Measurements from ENCODE around the gene GALM. TPM values are rescaled to one million over a fixed set of nuclear protein-coding genes. Genes with fewer than 3 reads are reported as not detected.

The GALM gene
- polyA plus RNA-seq, 1 donor from 2014 or later, result not detected

GRCh38 chr2:38711558-38711957 is 45.6 kb downstream of the GALM start:
- no peaks in the 10 kb centered on the region for H4K20me1 ChIP-seq (ENCODE audit: insufficient read depth)
- H3K9me3 ChIP-seq (ENCODE audit: low read length), result no peaks in the 10 kb centered on the region
- no peak for TF ChIP-seq POLR2AphosphoS5 (IDR thresholded peaks at IDR 0.05)
- no peak overlapping the region for H3K9ac ChIP-seq (ENCODE audit: low read length)
- H3K27ac ChIP-seq (ENCODE audit: low read length), result no peak overlapping the region
- H3K36me3 ChIP-seq (ENCODE audit: insufficient read depth, low read length), result no peaks in the 10 kb centered on the region
- no peaks in the 10 kb centered on the region for H3F3A ChIP-seq (ENCODE audit: insufficient read depth, low read length, poor library complexity, severe bottlenecking)
- no peaks in the 10 kb centered on the region for H3K9me2 ChIP-seq (ENCODE audit: insufficient read depth, low read length)
- H3K4me2 ChIP-seq (ENCODE audit: low read length), result no peak overlapping the region
- no peaks in the 10 kb centered on the region for H3K79me2 ChIP-seq (replicated peaks; ENCODE audit: insufficient read depth, low read length)
- H3K27me3 ChIP-seq (ENCODE audit: insufficient read depth, low read depth, low read length), result no peaks in the 10 kb centered on the region
- no peak overlapping the region for H2AFZ ChIP-seq (ENCODE audit: low read depth, low read length)
- H3K4me3 ChIP-seq (ENCODE audit: low read length), result no peak overlapping the region

- Histone ChIP-seq H3K4me2 (ENCODE audit: low read length) (no peak overlapping the region), H3K27ac (ENCODE audit: low read length) (no peak overlapping the region), H3K9me3 (ENCODE audit: low read length) (no peaks in the 10 kb centered on the region), H3K9ac (ENCODE audit: low read length) (no peak overlapping the region), H2AFZ (ENCODE audit: low read depth, low read length) (no peak overlapping the region), H3K36me3 (ENCODE audit: insufficient read depth, low read length) (no peaks in the 10 kb centered on the region), H3K79me2 (replicated peaks; ENCODE audit: insufficient read depth, low read length) (no peaks in the 10 kb centered on the region), H3K9me2 (ENCODE audit: insufficient read depth, low read length) (no peaks in the 10 kb centered on the region), H3K27me3 (ENCODE audit: insufficient read depth, low read depth, low read length) (no peaks in the 10 kb centered on the region), H4K20me1 (ENCODE audit: insufficient read depth) (no peaks in the 10 kb centered on the region), H3F3A (ENCODE audit: insufficient read depth, low read length, poor library complexity, severe bottlenecking) (no peaks in the 10 kb centered on the region), H3K4me3 (ENCODE audit: low read length) (no peak overlapping the region)
- no peak for TF ChIP-seq RAD21 (conservative IDR thresholded peaks at IDR 0.05)
- TF ChIP-seq REST (IDR thresholded peaks at IDR 0.05; ENCODE audit: borderline replicate concordance), result no peak
Measured at GRCh38 chr2:38712413-38712812, 46.5 kb downstream of the GALM start.

- H3K4me3 ChIP-seq (ENCODE audit: low read length), result no peak overlapping the region
- no peaks in the 10 kb centered on the region for H3K27me3 ChIP-seq (ENCODE audit: insufficient read depth, low read depth, low read length)
- no peak overlapping the region for H3K9ac ChIP-seq (ENCODE audit: low read length)
- H3K36me3 ChIP-seq (ENCODE audit: insufficient read depth, low read length), result no peaks in the 10 kb centered on the region
- H3K9me2 ChIP-seq (ENCODE audit: insufficient read depth, low read length), result no peaks in the 10 kb centered on the region
- no peak overlapping the region for H3K4me2 ChIP-seq (ENCODE audit: low read length)
- no peaks in the 10 kb centered on the region for H3F3A ChIP-seq (ENCODE audit: insufficient read depth, low read length, poor library complexity, severe bottlenecking)
- no peak for TF ChIP-seq TAF1 (IDR thresholded peaks at IDR 0.05; ENCODE audit: low read depth)
- TF ChIP-seq POLR2AphosphoS5 (IDR thresholded peaks at IDR 0.05), result no peak
- TF ChIP-seq EP300 (conservative IDR thresholded peaks at IDR 0.05; ENCODE audit: poor library complexity, severe bottlenecking), result no peak
- no peak for TF ChIP-seq REST (IDR thresholded peaks at IDR 0.05; ENCODE audit: borderline replicate concordance)
- no peak for TF ChIP-seq EZH2 (IDR thresholded peaks at IDR 0.05; ENCODE audit: borderline replicate concordance, insufficient read depth, low read length, poor library complexity, severe bottlenecking)
- TF ChIP-seq CTCF (IDR thresholded peaks at IDR 0.05; ENCODE audit: poor library complexity, severe bottlenecking), result no peak
- no peak overlapping the region for H3K27ac ChIP-seq (ENCODE audit: low read length)
- no peaks in the 10 kb centered on the region for H4K20me1 ChIP-seq (ENCODE audit: insufficient read depth)
- H3K79me2 ChIP-seq (replicated peaks; ENCODE audit: insufficient read depth, low read length), result no peaks in the 10 kb centered on the region
- no peak overlapping the region for H2AFZ ChIP-seq (ENCODE audit: low read depth, low read length)
- H3K9me3 ChIP-seq (ENCODE audit: low read length), result no peaks in the 10 kb centered on the region
Measured at GRCh38 chr2:38712871-38713270, 47.0 kb downstream of the GALM start.
